SU-DHL-6 (cell line): ENCODE data around the gene MGAT5.

Source experiments
- H2AFZ ChIP-seq: fragments of 200-600 bp; sonication (generic); 2 replicates; pipeline ENCODE4 v1.6.1; 2014; ENCODE audit warnings: low read depth, mild to moderate bottlenecking, moderate library complexity, mixed read lengths, antibody characterized with exemption, low read length; ENCODE audit not compliant: severe bottlenecking
- H3F3A ChIP-seq: fragments of 200-600 bp; shearing (Covaris generic); 2 replicates; pipeline ENCODE4 v1.6.0; 2016; ENCODE audit warnings: antibody characterized with exemption, mild to moderate bottlenecking; ENCODE audit not compliant: insufficient read depth
- H3K27ac ChIP-seq: fragments of 200-600 bp; sonication (generic); 2 replicates; pipeline ENCODE4 v1.5.1; 2016; ENCODE audit warnings: low read depth, mild to moderate bottlenecking, low read length, moderate library complexity, mixed read lengths
- H3K27me3 ChIP-seq: fragments of 200-600 bp; sonication (generic), shearing (Covaris generic); 2 replicates; pipeline ENCODE4 v1.6.0; 2014; ENCODE audit warnings: mild to moderate bottlenecking, low read length
- H3K36me3 ChIP-seq: fragments of 200-600 bp; sonication (generic); 2 replicates; pipeline ENCODE4 v1.6.1; 2014; ENCODE audit warnings: mild to moderate bottlenecking, low read length, mixed read lengths
- H3K4me2 ChIP-seq: fragments of 300-600, 200-600 bp; shearing (Covaris generic), sonication (generic); 2 replicates; pipeline ENCODE4 v1.6.0; 2014; ENCODE audit warnings: low read length, low read depth, mild to moderate bottlenecking; ENCODE audit not compliant: poor library complexity, severe bottlenecking
- H3K4me3 ChIP-seq: fragments of 200-600 bp; sonication (generic); 2 replicates; pipeline ENCODE4 v1.5.1; 2014; ENCODE audit warnings: antibody characterized with exemption, low read length, mild to moderate bottlenecking, mixed read lengths; ENCODE audit not compliant: insufficient read depth, poor library complexity, severe bottlenecking
- H3K79me2 ChIP-seq: fragments of 200-600 bp; sonication (generic); 2 replicates; pipeline ENCODE4 v1.6.1; 2014; ENCODE audit warnings: mild to moderate bottlenecking, low read length, moderate library complexity; ENCODE audit not compliant: insufficient read depth
- H3K9ac ChIP-seq: fragments of 200-600 bp; sonication (generic); 2 replicates; pipeline ENCODE4 v1.7.0; 2014; ENCODE audit warnings: mild to moderate bottlenecking, low read length
- H3K9me2 ChIP-seq: fragments of 200-600 bp; sonication (generic); replicated peaks from 2 replicates; pipeline ENCODE4 v1.6.1; 2014; ENCODE audit warnings: low read length; ENCODE audit not compliant: insufficient read depth
- H3K9me3 ChIP-seq: fragments of 200-600 bp; sonication (generic); 2 replicates; pipeline ENCODE4 v1.6.1; 2014; ENCODE audit warnings: low read length, mixed read lengths; ENCODE audit not compliant: insufficient read depth
- H4K20me1 ChIP-seq: fragments of 200-600 bp; sonication (generic); 2 replicates; pipeline ENCODE4 v1.6.1; 2014; ENCODE audit warnings: low read depth, mild to moderate bottlenecking, antibody characterized with exemption, low read length, moderate library complexity, mixed read lengths
- EZH2phosphoT487 ChIP-seq: fragments of 200-600 bp; sonication (generic), shearing (Covaris generic); conservative IDR thresholded peaks from 2 replicates; pipeline ENCODE4 v1.6.1; 2018; ENCODE audit warnings: mild to moderate bottlenecking, antibody characterized with exemption, low read length, moderate library complexity, mixed read lengths
- TF ChIP-seq, protein P1 (sequence below): fragments of 200-600 bp; sonication (generic); IDR thresholded peaks from one replicate; pipeline ENCODE4 v1.5.1; 2017; ENCODE audit warnings: antibody characterized with exemption, mild to moderate bottlenecking, low read length, moderate library complexity; ENCODE audit not compliant: insufficient read depth, poor library complexity, severe bottlenecking

Gene MGAT5

DNA sequence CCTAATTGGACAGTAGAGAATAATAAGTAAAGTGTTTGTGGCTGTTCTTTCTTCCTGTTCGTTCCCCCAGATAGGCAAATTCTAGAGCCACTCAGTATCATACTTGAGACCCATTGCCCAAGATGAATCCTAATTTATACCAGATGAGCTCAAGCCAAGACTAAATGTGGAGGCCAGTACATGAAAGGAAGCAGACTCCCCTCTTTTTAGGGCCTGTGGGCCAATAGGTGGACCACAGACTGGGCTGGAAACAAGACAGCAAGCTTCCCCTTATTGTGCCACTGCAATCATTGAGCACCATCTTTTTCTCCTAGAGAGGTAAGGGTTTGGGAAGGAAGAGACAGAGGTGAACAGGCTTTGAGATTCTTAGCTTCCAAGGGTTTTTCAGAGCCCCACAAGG lies 141.9 kb downstream of the MGAT5 start:
- Histone ChIP-seq H3K9me2 (no peaks in the 10 kb centered on the region), H2AFZ (no peak overlapping the region), H3K27me3 (no peaks in the 10 kb centered on the region), H3K36me3 (no peaks in the 10 kb centered on the region), H3K4me2 (no peak overlapping the region), H3K27ac (no peak overlapping the region), H3K4me3 (no peak overlapping the region), H4K20me1 (no peaks in the 10 kb centered on the region), H3F3A (no peaks in the 10 kb centered on the region), H3K9ac (no peak overlapping the region), H3K79me2 (no peaks in the 10 kb centered on the region), H3K9me3 (no peaks in the 10 kb centered on the region)
- TF ChIP-seq EZH2phosphoT487, result no peak
- TF ChIP-seq, protein P1, sequence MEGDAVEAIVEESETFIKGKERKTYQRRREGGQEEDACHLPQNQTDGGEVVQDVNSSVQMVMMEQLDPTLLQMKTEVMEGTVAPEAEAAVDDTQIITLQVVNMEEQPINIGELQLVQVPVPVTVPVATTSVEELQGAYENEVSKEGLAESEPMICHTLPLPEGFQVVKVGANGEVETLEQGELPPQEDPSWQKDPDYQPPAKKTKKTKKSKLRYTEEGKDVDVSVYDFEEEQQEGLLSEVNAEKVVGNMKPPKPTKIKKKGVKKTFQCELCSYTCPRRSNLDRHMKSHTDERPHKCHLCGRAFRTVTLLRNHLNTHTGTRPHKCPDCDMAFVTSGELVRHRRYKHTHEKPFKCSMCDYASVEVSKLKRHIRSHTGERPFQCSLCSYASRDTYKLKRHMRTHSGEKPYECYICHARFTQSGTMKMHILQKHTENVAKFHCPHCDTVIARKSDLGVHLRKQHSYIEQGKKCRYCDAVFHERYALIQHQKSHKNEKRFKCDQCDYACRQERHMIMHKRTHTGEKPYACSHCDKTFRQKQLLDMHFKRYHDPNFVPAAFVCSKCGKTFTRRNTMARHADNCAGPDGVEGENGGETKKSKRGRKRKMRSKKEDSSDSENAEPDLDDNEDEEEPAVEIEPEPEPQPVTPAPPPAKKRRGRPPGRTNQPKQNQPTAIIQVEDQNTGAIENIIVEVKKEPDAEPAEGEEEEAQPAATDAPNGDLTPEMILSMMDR, result no peak

DNA sequence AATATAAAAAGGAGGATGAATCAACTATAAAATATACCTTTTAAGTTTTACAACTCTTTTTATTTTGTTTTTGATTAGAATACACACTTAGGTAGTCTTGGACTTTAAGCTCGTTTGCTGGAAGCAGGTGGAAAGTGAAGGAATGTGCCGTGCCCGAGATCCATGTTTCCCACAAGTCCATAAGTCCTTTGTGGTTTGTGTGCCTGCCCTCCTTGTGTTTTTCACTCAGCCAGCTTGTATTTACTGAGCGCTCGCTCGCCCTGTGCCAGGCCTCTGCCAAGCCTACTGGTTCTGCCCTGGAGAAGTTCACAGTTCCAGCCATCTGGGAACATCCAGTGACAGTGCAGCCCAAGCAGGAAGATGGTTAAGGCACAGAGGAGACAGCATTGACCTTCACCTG lies 142.6 kb downstream of the MGAT5 start:
- Histone ChIP-seq H3K79me2 (no peaks in the 10 kb centered on the region), H3K9ac (no peak overlapping the region), H3K4me3 (no peak overlapping the region), H3K9me3 (no peaks in the 10 kb centered on the region), H3K27ac (no peak overlapping the region), H3K9me2 (no peaks in the 10 kb centered on the region), H4K20me1 (no peaks in the 10 kb centered on the region), H3K27me3 (no peaks in the 10 kb centered on the region), H3K4me2 (no peak overlapping the region), H3K36me3 (no peaks in the 10 kb centered on the region), H3F3A (no peaks in the 10 kb centered on the region), H2AFZ (no peak overlapping the region)
- TF ChIP-seq EZH2phosphoT487, result no peak

DNA sequence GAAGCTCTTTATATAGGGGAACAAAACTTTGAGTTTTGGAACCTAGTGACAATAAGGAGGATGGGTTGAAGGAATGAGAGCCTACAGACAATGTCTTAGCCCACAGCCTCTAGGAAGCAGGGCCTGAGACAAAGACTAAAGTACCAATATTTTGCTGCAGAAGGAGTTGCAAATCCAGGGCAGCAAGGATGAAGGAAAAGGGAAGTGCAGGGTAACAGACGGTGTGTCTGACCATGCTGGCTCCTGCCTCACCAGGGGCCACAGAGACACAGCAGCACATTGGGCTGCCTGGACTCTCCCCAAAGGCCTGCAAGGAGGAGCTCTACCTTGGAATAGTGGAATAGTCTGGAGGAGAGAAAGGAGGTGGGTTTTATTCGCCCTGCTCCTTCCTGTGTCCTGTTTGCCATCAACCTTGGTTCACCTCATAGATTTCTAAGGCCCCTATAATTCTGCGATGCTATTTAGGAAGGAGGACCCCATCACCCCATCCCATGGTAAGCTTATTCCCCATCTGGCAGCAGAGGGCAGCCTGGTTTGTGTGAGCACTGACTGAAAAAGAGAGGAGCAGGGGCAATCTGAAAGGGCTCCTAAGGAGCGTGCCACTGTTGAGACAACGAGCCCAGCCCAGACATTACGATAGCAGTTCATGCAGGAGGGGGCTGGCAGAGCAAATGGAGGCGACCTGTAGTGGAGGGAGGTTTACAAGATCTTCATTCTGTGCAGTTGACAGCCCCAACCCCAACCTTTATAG lies 143.4 kb downstream of the MGAT5 start:
- Histone ChIP-seq H3K4me3 (no peak overlapping the region), H4K20me1 (no peaks in the 10 kb centered on the region), H3K79me2 (no peaks in the 10 kb centered on the region), H3K27me3 (no peaks in the 10 kb centered on the region), H2AFZ (no peak overlapping the region), H3K9me3 (no peaks in the 10 kb centered on the region), H3F3A (no peaks in the 10 kb centered on the region), H3K36me3 (no peaks in the 10 kb centered on the region), H3K4me2 (no peak overlapping the region), H3K9ac (no peak overlapping the region), H3K27ac (no peak overlapping the region), H3K9me2 (no peaks in the 10 kb centered on the region)
- TF ChIP-seq EZH2phosphoT487, result no peak
- TF ChIP-seq, protein P1, result no peak

DNA sequence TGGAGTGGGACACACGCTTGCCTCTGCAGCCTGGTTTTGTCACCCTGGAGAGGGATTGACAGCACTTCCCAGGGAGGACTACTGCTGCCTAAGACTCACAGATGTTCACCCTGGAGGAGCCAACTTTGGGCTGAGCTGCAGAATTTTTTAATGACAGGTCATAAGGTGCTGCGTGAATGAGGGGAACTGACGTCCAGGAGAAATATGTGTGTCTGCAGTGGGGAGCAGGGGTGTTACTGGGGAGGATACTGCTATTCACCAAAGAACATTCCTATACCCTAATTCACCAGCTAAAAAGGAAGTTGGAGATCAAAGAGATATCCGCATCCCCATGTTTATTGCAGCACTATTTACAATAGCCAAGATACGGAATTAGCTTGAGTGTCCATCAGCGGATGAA lies 144.4 kb downstream of the MGAT5 start:
- Histone ChIP-seq H3F3A (no peaks in the 10 kb centered on the region), H2AFZ (no peak overlapping the region), H3K79me2 (no peaks in the 10 kb centered on the region), H4K20me1 (no peaks in the 10 kb centered on the region), H3K4me2 (no peak overlapping the region), H3K9me3 (no peaks in the 10 kb centered on the region), H3K36me3 (no peaks in the 10 kb centered on the region), H3K27me3 (no peaks in the 10 kb centered on the region), H3K9me2 (no peaks in the 10 kb centered on the region), H3K4me3 (no peak overlapping the region), H3K9ac (no peak overlapping the region), H3K27ac (no peak overlapping the region)
- TF ChIP-seq EZH2phosphoT487, result no peak
- TF ChIP-seq, protein P1, result no peak
